ENCODE data around the gene DBP. TPM values are rescaled to one million over a fixed set of nuclear protein-coding genes. Genes with fewer than 3 reads are reported as not detected.

The DBP gene
- total RNA-seq, 1 experiment from 2014 or later: 12.0 TPM

GRCh38 chr19:48600679-48601417 lies 36.3 kb downstream of the DBP start:
- no peaks in the 10 kb centered on the region for H3K4me1 Mint-ChIP-seq
- ATAC-seq (no peak), DNase-seq (ENCODE audit: low spot score) (no peak)
- H3K36me3 Mint-ChIP-seq: no peaks in the 10 kb centered on the region
- CTCF ChIA-PET: interaction anchor here (1.2 to 2.2 kb wide), 4 partner anchors 8 to 17 kb away, joined by 4 to 10 read pairs (median 6); no protein-coding TSS in a partner anchor
- no peaks in the 10 kb centered on the region for H3K9me3 Mint-ChIP-seq
- no peaks in the 10 kb centered on the region; the same call in 1 of the 2 replicates for H3K27me3 Mint-ChIP-seq (ENCODE audit: low read depth)
- no peak overlapping the region for H3K4me3 Mint-ChIP-seq
- H3K27ac Mint-ChIP-seq: no peak overlapping the region
- TF ChIP-seq ZNF425 (CRISPR knock-in tag; conservative IDR thresholded peaks at IDR 0.05) (no peak), ZNF121 (CRISPR knock-in tag; IDR thresholded peaks at IDR 0.05) (peak; percentile 87)
- POLR2A ChIA-PET: no interaction called here

- H3K27ac Mint-ChIP-seq: no peak overlapping the region
- no peak for ATAC-seq
- H3K4me3 Mint-ChIP-seq: no peak overlapping the region
- no peaks in the 10 kb centered on the region; the same call in 1 of the 2 replicates for H3K27me3 Mint-ChIP-seq (ENCODE audit: low read depth)
- DNase-seq (ENCODE audit: low spot score): no peak
- ChIA-PET CTCF (interaction anchor here (0.6 to 1.3 kb wide), 2 partner anchors 10 to 93 kb away, joined by 4 read pairs; no protein-coding TSS in a partner anchor), POLR2A (no interaction called here)
- peak; percentile 33; the same call in 1 of the 2 replicates for TF ChIP-seq PRDM15 (CRISPR knock-in tag; IDR thresholded peaks at IDR 0.05)
- no peak for TF ChIP-seq ZNF138 (CRISPR knock-in tag; conservative IDR thresholded peaks at IDR 0.05)
- TF ChIP-seq NFATC4 (CRISPR knock-in tag; IDR thresholded peaks at IDR 0.05): no peak
- H3K9me3 Mint-ChIP-seq: no peaks in the 10 kb centered on the region
- no peaks in the 10 kb centered on the region for H3K36me3 Mint-ChIP-seq
- no peaks in the 10 kb centered on the region for H3K4me1 Mint-ChIP-seq
These were observed 38.0 kb downstream of the DBP start for GRCh38 chr19:48598996-48599700.

- no peaks in the 10 kb centered on the region for H3K4me1 Mint-ChIP-seq
- DNase-seq (ENCODE audit: low spot score) (no peak), ATAC-seq (no peak)
- no peaks in the 10 kb centered on the region for H3K36me3 Mint-ChIP-seq
- no peaks in the 10 kb centered on the region for H3K9me3 Mint-ChIP-seq
- no peak overlapping the region for H3K4me3 Mint-ChIP-seq
- POLR2A ChIA-PET: no interaction called here
- no peaks in the 10 kb centered on the region; the same call in 1 of the 2 replicates for H3K27me3 Mint-ChIP-seq (ENCODE audit: low read depth)
- no peak overlapping the region for H3K27ac Mint-ChIP-seq
- no peak for TF ChIP-seq PREB (CRISPR knock-in tag; IDR thresholded peaks at IDR 0.05; ENCODE audit: borderline replicate concordance)
- TF ChIP-seq CBFB (CRISPR knock-in tag; IDR thresholded peaks at IDR 0.05; ENCODE audit: low read depth): no peak
- TF ChIP-seq GTF2I (CRISPR knock-in tag; conservative IDR thresholded peaks at IDR 0.05): no peak
- TF ChIP-seq FOXP4 (CRISPR knock-in tag; IDR thresholded peaks at IDR 0.05): no peak
- no peak for TF ChIP-seq TCF7 (CRISPR knock-in tag; IDR thresholded peaks at IDR 0.05; ENCODE audit: low read depth)
- no peak for TF ChIP-seq SP1 (CRISPR knock-in tag; conservative IDR thresholded peaks at IDR 0.05)
- TF ChIP-seq USF2 (CRISPR knock-in tag; IDR thresholded peaks at IDR 0.05): no peak
- no peak for TF ChIP-seq ZNF423 (CRISPR knock-in tag; IDR thresholded peaks at IDR 0.05)
- no peak for TF ChIP-seq GRHL2 (CRISPR knock-in tag; IDR thresholded peaks at IDR 0.05; ENCODE audit: insufficient replicate concordance, severe bottlenecking)
- no peak for TF ChIP-seq IRF2 (CRISPR knock-in tag; IDR thresholded peaks at IDR 0.05; ENCODE audit: borderline replicate concordance, low read depth)
- TF ChIP-seq RORB (CRISPR knock-in tag; IDR thresholded peaks at IDR 0.05): no peak
- CTCF ChIA-PET: interaction anchor here (0.8 kb wide), 1 partner anchor 8 kb away, joined by 3 read pairs; no protein-coding TSS in a partner anchor
These were observed 40.3 kb downstream of the DBP start for GRCh38 chr19:48596679-48597465.

Measured in WTC11 (cell line).